HG03575 (cell line): Measurements from ENCODE around the gene NUDT11.
"Not testable (repeated sequence)": the region's sequence is repeated elsewhere in the genome, so short reads cannot be mapped to it uniquely, and the experiment has no call there.

Experiments
- ATAC-seq: cut with Tn5 transposase; IDR thresholded peaks from one replicate; pipeline ENCODE4 v1.9.1; 2021; ENCODE audit not compliant: unreplicated experiment, insufficient number of reproducible peaks, low FRiP score; ENCODE audit errors: extremely low read depth

NUDT11 gene

GRCh38 chrX:51496501-51497291, at the start of gene NUDT11:
Gene NUDT11 (minus strand): TSS chrX:51496592. CDS start chrX:51496444, 148 bp downstream.
- ATAC-seq: no peak

DNA sequence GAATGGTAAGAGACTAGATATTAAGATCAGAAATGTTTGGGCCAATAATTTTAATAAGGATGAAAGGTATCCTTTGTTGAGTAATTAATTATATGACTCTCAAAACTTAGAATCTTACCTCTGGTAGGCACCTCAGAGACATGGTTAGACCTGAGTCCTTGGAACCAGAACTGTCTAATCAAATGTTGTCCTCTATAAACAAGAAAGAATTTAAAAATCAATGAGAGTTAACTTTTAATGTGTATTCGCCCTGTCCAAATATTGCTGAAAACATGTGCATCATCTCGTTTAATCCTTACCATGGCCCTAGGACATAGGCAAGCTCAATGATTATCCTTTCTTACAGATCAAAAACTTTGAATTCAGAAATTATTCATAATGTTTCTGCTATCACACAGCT, 24.0 kb upstream of the NUDT11 start:
- ATAC-seq: no peak

DNA sequence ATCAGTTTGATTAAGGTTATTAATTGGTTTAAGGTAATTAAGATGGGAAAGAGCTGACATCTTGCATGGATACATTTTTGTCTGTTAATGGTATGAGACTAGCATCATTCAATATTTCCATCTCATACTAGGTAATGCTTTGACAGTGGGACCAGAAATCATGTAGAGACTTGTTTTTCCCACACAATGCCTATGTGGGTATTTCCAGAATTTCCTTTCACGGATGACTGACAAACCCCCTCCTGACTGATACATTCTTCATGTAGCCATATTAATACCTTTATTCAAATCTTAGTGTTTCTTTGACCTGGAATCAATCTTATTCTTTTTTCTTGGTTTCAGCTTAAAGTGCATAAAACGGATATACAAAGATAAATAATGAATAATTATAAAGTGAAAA, 22.7 kb upstream of the NUDT11 start:
- not testable (repeated sequence) for ATAC-seq

GRCh38 chrX:51507551-51507950, 11.2 kb upstream of the NUDT11 start:
- ATAC-seq: no peak

DNA sequence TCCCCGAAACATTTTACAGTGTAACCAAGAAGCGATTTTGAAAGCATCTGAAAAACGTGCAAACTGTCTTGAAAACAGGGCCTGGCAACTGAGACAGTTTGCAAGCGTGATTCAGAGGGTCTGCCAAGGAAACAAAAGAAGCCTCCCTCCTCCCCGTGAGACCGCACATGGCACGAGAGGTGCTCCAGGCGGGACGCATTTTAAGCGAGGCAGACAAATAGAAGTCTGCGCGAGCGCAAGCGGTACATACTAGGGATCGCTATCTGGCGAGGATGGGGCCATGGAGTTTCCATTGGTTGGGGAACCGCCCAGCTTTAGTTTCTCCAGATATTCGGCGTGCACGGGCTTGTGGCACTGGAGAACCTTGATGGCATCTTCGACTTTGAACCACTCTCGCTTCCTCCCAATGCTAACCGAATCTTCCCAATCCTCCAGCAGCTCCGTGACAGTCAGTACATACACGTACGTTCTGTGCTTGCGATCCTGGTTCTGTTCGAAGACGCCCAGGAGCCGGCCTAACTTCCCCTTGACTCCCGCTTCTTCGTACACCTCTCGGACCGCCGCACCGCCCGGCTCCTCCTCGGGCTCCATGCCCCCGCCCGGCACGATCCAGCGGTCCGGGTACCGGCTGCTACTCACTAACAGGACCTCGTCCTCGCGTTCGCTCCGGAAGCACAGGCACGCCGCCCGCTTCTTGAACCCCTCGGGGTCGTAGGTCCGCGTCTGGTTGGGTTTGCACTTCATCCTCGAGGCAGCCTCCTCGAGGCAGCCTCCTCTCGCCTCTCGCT, 497 bp downstream of the NUDT11 start:
- ATAC-seq: not testable (repeated sequence)

DNA sequence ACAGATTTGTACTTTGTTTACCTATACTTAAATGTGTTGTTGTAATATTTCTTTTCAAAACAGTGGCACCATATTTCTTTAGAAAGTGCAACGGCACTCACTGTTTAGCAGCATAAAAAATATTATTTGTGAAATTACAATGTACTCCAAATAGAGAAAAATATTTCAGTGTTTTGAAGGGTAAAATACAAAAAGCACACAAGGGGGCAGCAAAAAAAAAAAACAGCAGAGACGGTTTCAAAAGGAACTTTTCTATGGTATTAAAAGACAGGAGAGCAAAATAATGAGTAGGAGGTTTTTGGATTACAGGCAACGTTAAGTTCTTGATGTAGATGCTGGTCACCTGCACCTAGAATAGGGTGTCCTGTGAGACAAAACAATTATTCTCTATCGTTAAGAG, 2.0 kb downstream of the NUDT11 start:
- ATAC-seq: no peak

GRCh38 chrX:51487960-51488267, 8.5 kb downstream of the NUDT11 start:
- no peak for ATAC-seq

DNA sequence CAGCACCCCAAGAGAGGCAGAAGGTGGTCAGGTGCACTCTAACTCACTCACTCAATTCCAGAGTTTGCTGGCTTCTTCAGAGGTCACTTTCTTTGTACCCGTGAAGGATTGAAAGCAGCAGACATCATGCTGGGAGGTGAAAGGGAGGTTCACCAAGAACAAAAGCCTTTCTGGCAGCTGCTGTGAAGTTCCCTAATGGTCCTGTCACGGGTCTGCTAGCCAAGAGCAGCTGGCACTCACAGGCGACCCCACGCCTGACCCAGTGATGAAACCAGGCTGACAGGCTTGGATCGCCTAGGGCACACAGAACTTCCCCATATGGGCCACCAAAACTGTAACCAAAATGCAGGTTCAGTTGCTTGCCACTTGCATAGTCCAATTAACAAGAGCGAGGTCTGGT, 11.8 kb downstream of the NUDT11 start:
- no peak for ATAC-seq

GRCh38 chrX:51482411-51482810, 14.0 kb downstream of the NUDT11 start:
- ATAC-seq: not testable (repeated sequence)

GRCh38 chrX:51476930-51477329, 19.5 kb downstream of the NUDT11 start:
- no peak for ATAC-seq

DNA sequence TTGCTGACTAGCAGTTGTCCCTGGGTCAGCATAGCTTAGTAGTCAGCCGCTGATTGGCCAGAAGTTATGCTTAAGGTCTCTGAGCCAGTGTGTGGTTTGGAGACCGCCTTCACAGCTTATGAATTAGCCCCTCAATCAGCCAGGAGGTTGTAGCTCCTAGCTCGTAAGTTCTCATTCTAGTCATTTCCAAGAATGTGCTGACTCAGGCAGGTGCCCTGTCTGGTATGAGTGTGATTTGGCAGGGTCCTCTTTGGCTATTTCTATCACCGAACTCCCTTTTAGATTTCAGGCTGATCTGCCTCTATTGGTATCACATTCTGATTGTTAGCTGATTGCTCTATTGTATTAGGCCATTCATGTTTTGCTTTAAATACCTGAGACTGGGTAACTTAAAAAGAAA, 33.1 kb downstream of the NUDT11 start:
- no peak for ATAC-seq

GRCh38 chrX:51461053-51462044, 35.0 kb downstream of the NUDT11 start:
- no peak for ATAC-seq

GRCh38 chrX:51459125-51459524, 37.3 kb downstream of the NUDT11 start:
- no peak for ATAC-seq

GRCh38 chrX:51456814-51457213, 39.6 kb downstream of the NUDT11 start:
- ATAC-seq: no peak

DNA sequence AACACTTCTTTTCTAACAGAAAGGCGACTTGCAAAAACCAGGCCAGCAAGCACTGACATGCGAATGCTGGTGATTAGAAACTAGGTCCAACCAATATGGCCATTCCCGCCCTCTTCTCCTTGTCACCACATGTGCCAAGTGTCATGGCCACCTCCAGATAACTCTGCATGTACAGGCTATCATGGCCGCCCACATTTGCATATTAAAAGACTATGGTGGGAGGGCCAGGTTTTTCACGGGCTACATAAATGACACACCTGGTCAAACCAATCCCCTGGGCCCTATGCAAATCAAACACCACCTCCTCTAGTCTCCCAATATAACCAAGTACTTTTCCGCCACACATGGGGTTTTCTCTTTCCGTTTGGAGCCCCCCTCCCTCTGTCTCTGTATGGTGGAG, 40.1 kb downstream of the NUDT11 start:
- ATAC-seq: no peak

DNA sequence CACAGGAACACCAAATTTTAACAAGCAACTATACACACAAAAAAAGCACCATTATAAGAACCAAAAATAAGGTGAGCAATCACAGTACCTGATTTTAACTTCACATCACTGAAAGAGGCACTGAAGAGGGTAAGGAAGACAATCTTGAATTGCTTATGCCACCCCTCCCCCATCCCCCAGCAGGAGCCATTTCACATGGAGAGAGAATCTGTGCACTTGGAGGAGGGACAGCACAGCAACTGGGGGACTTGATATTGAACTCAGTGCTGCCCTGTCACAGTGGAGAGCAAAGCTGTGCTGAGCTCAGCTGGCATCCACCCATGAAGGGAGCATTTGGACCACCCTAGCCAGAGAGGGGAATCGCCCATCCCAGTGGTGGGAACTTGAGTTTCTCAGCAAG, 56.0 kb downstream of the NUDT11 start:
- ATAC-seq: no peak
